Stimulated activated CD4-positive, alpha-beta T cell treated with anti-CD3 and anti-CD28 coated beads, Interleukin-12 subunit alpha, Interleukin-12 subunit beta, amount 100 ng/mL, for 4 hours (primary cell): ENCODE results near the gene RUNX2.
"Not testable (repeated sequence)": the region's sequence is repeated elsewhere in the genome, so short reads cannot be mapped to it uniquely, and the experiment has no call there.

Experiments used
- DNase-seq: peaks from one replicate; pipeline ENCODE4 v3.0.0-alpha.2; 2020

The RUNX2 gene

DNA sequence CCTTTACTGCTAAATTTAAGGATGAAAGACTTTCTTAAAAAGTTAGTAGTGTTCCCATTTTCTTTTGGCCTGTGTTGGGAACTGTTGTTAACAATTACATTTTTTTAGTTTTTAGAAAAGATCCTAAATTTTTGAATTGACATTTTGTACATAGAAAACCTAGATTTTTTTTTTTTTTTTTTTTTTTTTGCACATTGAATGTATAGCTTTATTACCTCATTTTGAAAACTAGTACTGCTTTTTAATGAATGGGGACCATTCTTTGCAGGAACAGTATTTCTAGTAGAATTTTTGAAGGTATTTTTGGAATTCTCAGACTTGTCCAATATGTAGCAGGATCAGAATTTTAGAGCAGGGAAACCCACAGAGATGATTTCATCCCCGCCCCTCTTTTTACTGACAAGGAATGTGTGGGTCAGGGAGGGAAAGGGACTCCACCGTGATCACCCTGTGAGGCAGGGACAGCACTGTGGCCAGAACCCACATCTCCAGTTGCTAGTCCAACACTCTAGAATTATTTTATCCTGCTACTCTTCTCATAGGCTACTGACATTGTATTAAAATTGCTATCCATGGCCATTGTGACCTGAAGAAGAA is 204.0 kb downstream of the RUNX2 start:
- no peak for DNase-seq

- no peak for DNase-seq
These were observed 204.6 kb downstream of the RUNX2 start for GRCh38 chr6:45532721-45533210.

- no peak for DNase-seq
These were observed 205.3 kb downstream of the RUNX2 start for GRCh38 chr6:45533386-45533785.

- no peak for DNase-seq
These were observed 207.8 kb downstream of the RUNX2 start for GRCh38 chr6:45535933-45536332.

GRCh38 chr6:45537539-45537938 is 209.4 kb downstream of the RUNX2 start:
- DNase-seq, result no peak

DNA sequence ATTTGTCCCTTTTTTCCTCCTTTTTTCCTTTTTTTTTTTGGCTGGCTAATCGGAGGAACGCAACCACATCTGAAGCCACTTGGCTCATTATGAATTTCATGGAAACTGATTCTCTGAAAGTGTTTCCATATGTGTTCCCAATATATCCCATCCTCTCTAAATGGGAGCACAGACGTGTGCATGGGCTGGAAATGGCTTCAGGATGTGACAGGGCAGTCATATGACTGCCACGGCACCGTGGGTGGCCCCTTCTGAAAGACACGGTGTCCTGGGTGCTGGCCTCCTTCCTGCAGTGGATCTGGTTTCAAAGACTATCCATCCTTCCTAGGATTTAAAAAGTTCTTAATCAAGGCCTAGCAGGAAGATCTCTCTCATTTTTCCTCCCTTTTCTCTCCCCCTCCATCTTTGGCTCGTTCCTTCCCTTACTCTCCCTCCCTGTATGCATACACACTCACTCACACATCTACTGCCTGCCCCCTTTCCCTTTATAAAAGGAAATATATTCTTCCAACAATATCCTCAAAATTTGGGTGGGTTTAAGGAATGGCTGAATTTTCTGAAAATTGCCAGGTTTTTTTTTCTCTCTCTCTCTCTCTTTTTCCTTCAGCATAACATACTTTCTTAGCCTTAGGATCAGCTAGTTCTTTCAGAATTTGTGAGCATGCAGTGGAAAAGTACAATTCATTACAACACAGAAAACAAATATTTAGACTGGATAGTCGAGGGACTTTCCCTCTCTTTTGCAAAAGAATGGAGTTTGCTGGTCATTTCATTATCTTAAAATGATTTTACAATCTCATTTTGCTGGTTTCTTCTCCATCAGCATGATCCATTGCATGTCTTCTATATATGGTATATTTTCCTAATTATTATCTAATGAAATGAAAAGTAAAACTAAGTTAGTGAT is 210.8 kb downstream of the RUNX2 start:
- no peak for DNase-seq

DNA sequence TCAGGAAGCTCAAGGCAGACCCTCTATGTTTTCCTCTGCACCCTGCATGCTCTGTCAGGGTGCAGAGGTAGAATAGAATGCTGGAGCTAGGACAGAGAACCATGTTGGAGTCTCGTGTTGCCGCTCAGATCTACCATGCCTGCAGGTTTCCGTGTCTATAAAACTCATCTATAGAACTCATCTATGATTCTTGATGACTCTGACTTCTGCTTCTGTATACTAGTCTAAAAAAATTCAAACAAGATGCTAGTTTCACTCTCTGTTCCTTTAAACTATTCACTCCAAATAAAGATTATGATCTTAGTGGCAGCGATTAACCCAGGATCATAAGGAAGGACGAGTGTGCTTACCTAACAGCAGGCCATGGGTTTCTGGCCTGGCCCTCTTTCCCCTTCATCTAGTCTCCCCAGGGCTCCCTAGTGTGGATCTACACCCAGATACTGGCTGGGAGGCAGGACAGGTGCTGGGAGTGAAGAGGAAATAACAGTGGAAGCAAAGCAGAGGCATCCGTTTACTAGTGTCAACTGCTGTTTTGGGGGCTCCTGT is 212.3 kb downstream of the RUNX2 start:
- no peak for DNase-seq

GRCh38 chr6:45541934-45542333 is 213.8 kb downstream of the RUNX2 start:
- DNase-seq, result no peak

- DNase-seq, result no peak
These were observed 215.4 kb downstream of the RUNX2 start for GRCh38 chr6:45543298-45544235.

GRCh38 chr6:45545416-45545815 is 217.3 kb downstream of the RUNX2 start:
- DNase-seq, result no peak

GRCh38 chr6:45548657-45549515 is 220.8 kb downstream of the RUNX2 start:
- no peak for DNase-seq

DNA sequence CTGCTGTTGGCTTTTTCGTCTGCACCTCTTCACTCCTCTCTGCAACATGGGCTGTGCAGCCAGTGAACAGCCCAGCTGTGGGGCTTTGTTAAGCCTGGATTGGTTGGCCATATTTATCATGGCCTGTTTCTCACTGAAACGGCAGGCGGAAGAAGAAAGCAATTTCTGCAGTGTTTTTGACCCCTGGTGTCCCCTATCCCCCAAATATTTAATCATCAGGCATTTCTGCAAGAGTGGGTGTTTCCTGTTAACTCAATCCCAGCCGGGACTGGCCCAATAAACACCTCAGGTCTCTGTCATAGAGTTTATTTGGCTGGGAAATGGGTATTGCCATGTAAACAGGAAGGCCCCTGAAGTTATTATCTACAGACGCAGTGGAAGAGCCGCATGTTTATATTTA is 224.4 kb downstream of the RUNX2 start:
- no peak for DNase-seq

- DNase-seq, result no peak
These were observed 225.7 kb downstream of the RUNX2 start for GRCh38 chr6:45553730-45554344.

- DNase-seq, result no peak
These were observed 226.5 kb downstream of the RUNX2 start for GRCh38 chr6:45554591-45554990.

DNA sequence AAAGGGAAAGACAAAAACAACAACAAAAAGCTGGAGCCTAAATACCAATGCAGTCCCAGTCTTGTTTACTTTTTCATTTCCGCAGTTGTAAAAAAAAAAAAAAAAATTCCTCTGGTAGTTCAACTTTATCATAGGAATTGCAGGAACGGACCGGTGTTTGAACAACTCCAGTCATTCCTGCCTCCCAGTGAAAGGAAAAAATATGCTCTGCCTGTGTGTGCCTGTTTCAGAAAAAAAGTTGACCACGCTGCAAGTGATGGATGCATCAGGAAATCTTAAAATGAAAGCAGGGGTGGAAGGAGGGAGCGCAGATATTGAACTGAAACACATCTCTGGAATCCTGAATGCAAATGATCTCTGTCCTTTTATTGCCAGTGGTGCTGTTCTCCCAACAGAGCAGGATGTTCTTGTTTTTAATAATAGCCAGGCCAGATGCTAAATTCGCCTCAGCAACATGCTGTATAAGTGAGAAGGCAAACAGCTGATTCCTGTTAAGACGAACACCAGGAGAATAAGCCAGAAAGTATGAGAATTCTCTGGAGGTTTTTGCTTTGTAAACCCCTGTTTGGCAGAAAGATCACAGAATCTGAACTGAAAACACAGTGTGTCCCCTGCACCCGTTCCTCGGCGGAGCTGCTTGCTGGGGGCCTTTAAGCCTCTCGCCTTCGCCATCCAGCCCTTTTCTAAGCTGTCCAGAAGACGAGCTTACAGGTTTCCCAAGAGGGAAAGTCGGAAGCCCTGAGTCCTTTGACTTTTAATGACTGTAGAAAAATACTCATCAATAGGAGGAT is 228.0 kb downstream of the RUNX2 start:
- no peak for DNase-seq

GRCh38 chr6:45556828-45557227 is 228.7 kb downstream of the RUNX2 start:
- no peak for DNase-seq

- no peak for DNase-seq
These were observed 229.3 kb downstream of the RUNX2 start for GRCh38 chr6:45557454-45557853.

DNA sequence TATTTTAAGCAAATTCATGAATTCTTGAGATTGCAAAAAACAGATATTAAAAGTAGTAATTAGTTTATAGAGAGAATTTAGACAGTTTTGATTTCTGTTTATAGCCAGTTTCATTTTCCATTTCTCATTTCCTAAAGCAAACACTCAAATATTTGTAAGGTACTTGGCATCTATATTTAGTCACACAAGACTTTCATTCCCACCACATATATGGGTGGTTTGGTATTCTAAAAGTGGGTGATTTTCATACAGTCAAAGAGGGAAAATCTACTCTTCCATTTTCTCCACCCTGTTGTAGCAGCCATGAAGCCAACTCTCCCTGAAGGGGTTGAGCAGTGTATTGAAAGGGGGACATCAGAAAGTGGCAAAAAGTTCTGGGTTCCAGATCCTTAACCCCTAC is 230.7 kb downstream of the RUNX2 start:
- no peak for DNase-seq

DNA sequence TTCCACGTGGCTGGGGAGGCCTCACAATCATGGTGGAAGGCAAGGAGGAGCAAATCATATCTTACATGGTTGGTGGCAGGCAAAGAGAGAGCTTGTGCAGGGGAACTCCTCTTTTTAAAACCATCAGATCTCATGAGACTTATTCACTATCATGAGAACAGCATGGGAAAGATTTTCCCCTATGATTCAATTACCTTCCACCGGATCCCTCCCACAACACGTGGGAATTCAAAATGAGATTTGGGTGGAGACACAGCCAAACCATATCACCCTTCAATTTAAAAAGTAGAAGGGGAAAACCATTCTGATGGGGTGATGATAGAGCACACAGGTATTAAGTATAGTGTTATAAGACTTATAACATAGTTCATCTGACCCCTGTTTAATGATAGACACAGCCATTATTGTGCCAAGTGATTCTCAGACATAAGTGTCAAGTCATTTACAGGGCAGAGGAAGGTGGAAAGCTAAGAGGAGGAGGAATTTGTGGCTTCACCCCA is 232.2 kb downstream of the RUNX2 start:
- DNase-seq, result not testable (repeated sequence)

DNA sequence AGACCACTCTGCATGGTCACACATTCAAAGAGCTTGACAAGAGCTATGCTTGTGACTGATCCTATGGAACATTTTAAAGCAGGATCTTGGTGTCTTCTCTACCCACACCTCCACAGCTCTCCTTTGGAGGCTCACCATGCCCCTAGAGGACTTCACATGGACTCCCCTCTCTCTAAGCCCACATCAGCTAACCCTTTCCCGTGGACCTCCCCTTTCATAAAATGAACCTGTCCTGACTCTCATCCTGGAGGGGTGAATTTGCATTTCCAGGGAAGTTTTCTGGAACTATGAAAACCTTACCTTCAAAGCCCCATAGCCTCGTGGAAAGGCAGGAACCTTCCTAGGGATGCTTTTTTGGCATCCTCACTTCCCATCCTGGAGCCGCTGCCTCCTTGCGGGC is 234.0 kb downstream of the RUNX2 start:
- no peak for DNase-seq
